Activated naive CD4-positive, alpha-beta T cell treated with anti-CD3 and anti-CD28 coated beads for 36 hours (primary cell): ENCODE measurements around the gene IL17A. TPM values are rescaled to one million over a fixed set of nuclear protein-coding genes. Genes with fewer than 3 reads are reported as not detected.
"Not testable (repeated sequence)": the region's sequence is repeated elsewhere in the genome, so short reads cannot be mapped to it uniquely, and the experiment has no call there.

ENCODE experiments used
- CTCF ChIA-PET: fragments of 350-600 bp; sonication (Branson Sonifier 250); formaldehyde crosslinking; loops from one replicate; lab custom pipeline; 2021; ENCODE audit warnings: antibody characterized with exemption; lab: Charles Lee
- DNase-seq: peaks from one replicate; pipeline ENCODE4 v3.0.0-alpha.2; 2020
- H3K27ac Mint-ChIP-seq: one replicate; pipeline ENCODE4 v1.8.0; 2021; ENCODE audit warnings: mild to moderate bottlenecking, mixed read lengths
- H3K27me3 Mint-ChIP-seq: one replicate; pipeline ENCODE4 v1.8.0; 2021; ENCODE audit warnings: low read depth, mixed read lengths
- H3K36me3 Mint-ChIP-seq: one replicate; pipeline ENCODE4 v1.8.0; 2021; ENCODE audit warnings: low read depth, mixed read lengths
- H3K4me1 Mint-ChIP-seq: one replicate; pipeline ENCODE4 v1.8.0; 2021; ENCODE audit warnings: low read depth, mixed read lengths
- H3K4me3 Mint-ChIP-seq: one replicate; pipeline ENCODE4 v1.8.0; 2021; ENCODE audit warnings: mild to moderate bottlenecking, moderate library complexity, mixed read lengths
- H3K9me3 Mint-ChIP-seq: one replicate; pipeline ENCODE4 v1.8.0; 2021; ENCODE audit warnings: mixed read lengths
- intact Hi-C: fragments of 100-400 bp; cut with micrococcal nuclease; formaldehyde crosslinking; loops from one replicate; pipeline ENCODE4 v1.15.1; 2023
- total RNA-seq, 2 experiments: library from RNA; stranded (reverse); gene quantifications; one replicate each; pipeline ENCODE4 v1.2.3, GENCODE V29; 2021

IL17A gene
- total RNA-seq, 2 experiments from 2014 or later: 0.12 TPM; not detected in 1

DNA sequence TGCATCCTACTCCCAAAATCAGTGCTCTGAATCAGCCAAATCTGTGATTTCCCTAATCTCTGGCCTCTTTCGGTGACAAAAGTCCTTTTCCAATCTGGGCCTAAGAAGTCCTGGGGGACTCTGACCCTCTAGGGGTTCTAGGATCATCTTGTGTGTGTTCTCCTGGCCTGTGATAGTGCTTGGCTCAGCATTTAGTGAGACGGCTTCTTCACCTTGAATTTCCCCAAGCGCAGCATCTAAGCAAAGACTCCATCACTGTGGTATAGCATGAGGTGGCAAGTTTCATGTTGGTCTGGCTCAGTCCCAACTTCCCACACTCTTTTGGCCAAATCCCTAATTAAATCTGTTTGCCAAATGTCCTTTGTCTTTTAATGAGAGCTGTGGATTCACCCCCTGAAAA lies 12.1 kb upstream of the IL17A start:
- Mint-ChIP-seq H3K27me3 (peaks cover 8% of the 10 kb centered on the region), H3K9me3 (no peaks in the 10 kb centered on the region)

DNA sequence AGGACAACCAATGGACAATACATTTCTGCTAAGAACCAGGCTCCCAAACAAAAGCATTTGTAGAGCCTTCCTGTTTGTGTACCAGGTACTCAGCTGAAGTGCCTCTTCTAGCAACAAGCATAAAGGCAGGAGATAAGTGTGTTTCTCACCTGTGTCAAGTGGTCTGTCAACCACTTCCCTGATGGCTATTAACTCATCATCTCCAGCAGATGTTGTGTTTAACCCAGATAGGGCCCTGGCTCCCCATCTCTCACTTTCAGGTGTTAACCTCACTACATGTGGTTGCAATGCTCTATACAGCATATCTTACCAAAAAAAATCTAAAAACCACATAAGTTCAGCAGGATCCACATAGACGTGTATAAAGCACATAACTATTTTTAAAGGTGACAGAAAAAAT lies 9.6 kb upstream of the IL17A start:
- CTCF ChIA-PET: interaction anchor here (0.6 to 1.5 kb wide), 3 partner anchors 13 to 58 kb away, joined by 3 to 4 read pairs (median 3); no protein-coding TSS in a partner anchor
- intact Hi-C loops: no loop called here
- Mint-ChIP-seq H3K27ac (no peak overlapping the region), H3K4me1 (peaks cover 10% of the 10 kb centered on the region), H3K36me3 (no peaks in the 10 kb centered on the region), H3K27me3 (peaks cover 9% of the 10 kb centered on the region), H3K9me3 (no peaks in the 10 kb centered on the region), H3K4me3 (no peak overlapping the region)
- DNase-seq: no peak

More for the DNA sequence above, 12.1 kb upstream of the IL17A start:
- CTCF ChIA-PET: interaction anchor here (1.2 to 1.4 kb wide), 3 partner anchors 11 to 90 kb away, joined by 4 to 8 read pairs (median 4); no protein-coding TSS in a partner anchor
- H3K4me3 Mint-ChIP-seq: no peak overlapping the region
- no peaks in the 10 kb centered on the region for H3K36me3 Mint-ChIP-seq
- peaks cover 3% of the 10 kb centered on the region for H3K4me1 Mint-ChIP-seq
- intact Hi-C loops: no loop called here
- no peak overlapping the region for H3K27ac Mint-ChIP-seq
- DNase-seq: no peak

DNA sequence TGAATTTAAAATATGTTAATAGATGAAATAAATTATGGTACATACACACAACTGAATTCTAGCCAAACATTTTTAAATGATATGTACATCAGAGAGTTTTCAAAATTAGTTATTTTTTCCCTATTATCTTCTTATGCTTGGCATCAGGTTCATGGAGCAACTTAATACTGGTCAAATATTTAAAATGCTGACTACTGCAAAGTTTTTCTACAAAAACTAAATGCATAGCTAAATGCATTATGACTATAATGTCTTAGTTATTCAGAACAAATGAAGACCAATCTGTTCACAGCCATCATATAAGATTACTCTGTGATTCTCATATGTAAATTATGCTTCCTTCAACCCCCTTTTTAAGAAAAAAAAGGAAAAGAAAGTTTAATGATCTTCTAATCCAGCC lies 8.2 kb upstream of the IL17A start:
- DNase-seq: no peak
- intact Hi-C loops: no loop called here
- Mint-ChIP-seq H3K9me3 (no peaks in the 10 kb centered on the region), H3K4me1 (peaks cover 8% of the 10 kb centered on the region), H3K36me3 (no peaks in the 10 kb centered on the region), H3K27ac (no peak overlapping the region), H3K4me3 (no peak overlapping the region), H3K27me3 (peaks cover 14% of the 10 kb centered on the region)
- CTCF ChIA-PET: interaction anchor here (0.6 to 1.5 kb wide), 3 partner anchors 15 to 115 kb away, joined by 3 to 5 read pairs (median 4); no protein-coding TSS in a partner anchor

DNA sequence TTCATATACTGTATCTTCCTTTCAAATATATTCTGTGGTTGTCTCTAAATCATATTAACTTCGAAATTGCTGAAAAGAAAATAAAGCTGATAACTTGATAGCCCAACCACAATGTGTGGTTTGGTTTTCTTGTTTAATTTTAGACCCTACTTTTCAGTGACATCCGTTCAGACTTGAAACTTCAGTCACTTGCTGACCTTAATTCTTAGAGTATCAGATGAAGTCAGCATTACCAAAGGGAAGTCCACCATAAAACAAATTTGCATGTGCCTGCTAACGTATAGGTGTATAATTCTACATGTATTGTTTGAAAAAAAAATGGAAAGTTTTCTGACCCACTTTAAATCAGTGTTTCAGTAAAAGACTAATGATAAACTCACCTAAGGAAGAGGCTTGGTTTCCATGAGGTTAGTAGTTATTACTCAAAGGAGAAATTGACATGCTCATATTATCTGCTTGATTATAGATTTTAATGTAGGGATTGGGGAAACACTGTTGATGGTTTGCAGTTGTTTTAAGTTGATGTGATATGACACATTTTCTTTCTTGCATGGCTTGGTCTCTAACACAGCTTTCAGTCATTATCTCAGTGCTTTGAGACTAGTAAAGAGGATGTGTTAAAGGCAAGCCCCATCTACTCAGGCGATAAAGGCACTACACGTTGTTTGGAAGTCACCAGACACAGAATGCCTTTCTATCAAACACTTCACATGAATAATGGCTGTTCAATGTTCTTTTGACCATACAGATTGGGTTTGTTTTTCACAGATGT lies 5.2 kb upstream of the IL17A start:
- H3K4me3 Mint-ChIP-seq: no peak overlapping the region
- CTCF ChIA-PET: no interaction called here

DNA sequence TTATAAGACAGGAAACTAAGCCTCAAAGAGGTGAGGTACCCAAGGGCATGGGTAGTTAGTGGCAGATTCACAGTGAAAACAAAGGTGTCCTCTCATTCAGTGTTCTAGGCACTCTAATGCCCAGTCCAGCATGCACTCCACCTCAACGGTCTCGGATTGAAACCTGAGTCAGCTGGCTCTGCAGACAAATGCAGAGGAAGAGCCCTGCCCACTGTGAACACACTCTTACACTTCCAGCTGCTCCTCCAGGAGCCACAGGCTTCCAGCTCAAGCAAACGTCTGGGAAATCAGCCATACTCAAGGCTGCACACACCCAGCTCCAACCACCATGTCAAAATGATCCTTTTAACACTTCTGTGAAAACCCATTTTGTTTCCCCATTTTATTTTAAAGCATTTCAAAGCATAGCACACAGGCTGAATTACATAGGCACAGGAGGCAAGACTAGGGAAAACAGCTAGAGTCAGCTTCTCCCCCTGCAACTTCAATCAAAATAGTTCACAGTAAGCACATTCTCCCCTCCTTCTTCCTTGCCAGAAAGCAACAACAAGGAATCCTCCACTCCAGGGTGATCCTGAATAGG lies 3.0 kb upstream of the IL17A start:
- peaks cover 8% of the 10 kb centered on the region for H3K4me1 Mint-ChIP-seq
- H3K27me3 Mint-ChIP-seq: peaks cover 34% of the 10 kb centered on the region
- H3K36me3 Mint-ChIP-seq: no peaks in the 10 kb centered on the region

More for the DNA sequence above, 5.2 kb upstream of the IL17A start:
- H3K9me3 Mint-ChIP-seq: no peaks in the 10 kb centered on the region
- intact Hi-C loops: loop anchor here (2.0 kb wide), 1 partner anchor 20 kb away; no protein-coding TSS in a partner anchor
- no peak overlapping the region for H3K27ac Mint-ChIP-seq
- no peaks in the 10 kb centered on the region for H3K36me3 Mint-ChIP-seq
- H3K27me3 Mint-ChIP-seq: peaks cover 21% of the 10 kb centered on the region
- no peak for DNase-seq
- H3K4me1 Mint-ChIP-seq: peaks cover 8% of the 10 kb centered on the region

DNA sequence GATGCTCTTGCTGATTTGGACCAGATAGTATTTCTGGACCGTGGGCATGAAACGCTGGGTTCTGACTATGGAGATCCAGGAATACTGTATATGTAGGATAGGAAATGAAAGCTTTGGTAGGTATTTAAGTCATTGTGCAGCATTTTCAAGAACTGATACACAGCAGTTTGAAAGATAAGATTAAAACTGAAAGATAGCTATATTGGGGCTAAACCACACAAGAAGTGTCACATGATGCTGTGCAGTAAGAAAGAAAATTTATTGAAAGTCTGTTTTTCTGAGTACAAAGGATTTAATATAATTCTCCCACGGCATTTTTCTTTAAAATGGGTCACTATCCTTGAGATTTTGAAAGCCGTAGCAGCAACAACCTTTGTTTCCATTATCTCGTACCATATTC lies 305 bp downstream of the IL17A start:
- CTCF ChIA-PET: interaction anchor here (0.7 to 1.4 kb wide), 2 partner anchors 19 to 21 kb away, joined by 3 read pairs; no protein-coding TSS in a partner anchor
- peaks cover 36% of the 10 kb centered on the region for H3K27me3 Mint-ChIP-seq
- no peaks in the 10 kb centered on the region for H3K36me3 Mint-ChIP-seq
- DNase-seq: no peak
- H3K9me3 Mint-ChIP-seq: no peaks in the 10 kb centered on the region
- peaks cover under 1% of the 10 kb centered on the region for H3K4me1 Mint-ChIP-seq
- H3K4me3 Mint-ChIP-seq: no peak overlapping the region
- no peak overlapping the region for H3K27ac Mint-ChIP-seq
- intact Hi-C loops: no loop called here

More for the DNA sequence above, 3.0 kb upstream of the IL17A start:
- Mint-ChIP-seq H3K27ac (no peak overlapping the region), H3K4me3 (no peak overlapping the region), H3K9me3 (no peaks in the 10 kb centered on the region)
- CTCF ChIA-PET: interaction anchor here (1.4 kb wide), 1 partner anchor 50 kb away, joined by 3 read pairs; no protein-coding TSS in a partner anchor
- no peak for DNase-seq
- intact Hi-C loops: no loop called here

DNA sequence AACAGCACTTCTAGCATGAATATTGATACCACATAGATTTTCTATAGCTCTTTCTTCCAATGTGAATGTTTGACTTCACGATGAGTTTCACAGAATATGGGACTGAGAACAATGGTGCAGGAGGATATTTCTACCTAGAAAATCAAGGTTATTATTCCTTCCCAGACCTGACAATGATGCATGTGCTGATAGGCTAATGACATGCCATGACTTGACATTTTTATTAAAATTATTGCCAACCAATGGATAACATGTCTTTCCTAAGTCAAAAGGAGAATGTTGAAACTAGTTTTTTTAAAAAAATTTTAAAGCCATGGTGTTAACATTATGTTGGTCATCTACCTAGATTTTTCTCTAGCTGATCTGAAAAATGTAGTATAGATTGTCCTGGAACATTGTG lies 923 bp downstream of the IL17A start:
- Mint-ChIP-seq H3K36me3 (no peaks in the 10 kb centered on the region), H3K4me1 (no peaks in the 10 kb centered on the region), H3K9me3 (no peaks in the 10 kb centered on the region), H3K27ac (no peak overlapping the region), H3K27me3 (peaks cover 36% of the 10 kb centered on the region), H3K4me3 (no peak overlapping the region)
- CTCF ChIA-PET: interaction anchor here (0.6 to 0.7 kb wide), 2 partner anchors 21 to 72 kb away, joined by 3 read pairs; no protein-coding TSS in a partner anchor
- intact Hi-C loops: no loop called here
- no peak for DNase-seq

DNA sequence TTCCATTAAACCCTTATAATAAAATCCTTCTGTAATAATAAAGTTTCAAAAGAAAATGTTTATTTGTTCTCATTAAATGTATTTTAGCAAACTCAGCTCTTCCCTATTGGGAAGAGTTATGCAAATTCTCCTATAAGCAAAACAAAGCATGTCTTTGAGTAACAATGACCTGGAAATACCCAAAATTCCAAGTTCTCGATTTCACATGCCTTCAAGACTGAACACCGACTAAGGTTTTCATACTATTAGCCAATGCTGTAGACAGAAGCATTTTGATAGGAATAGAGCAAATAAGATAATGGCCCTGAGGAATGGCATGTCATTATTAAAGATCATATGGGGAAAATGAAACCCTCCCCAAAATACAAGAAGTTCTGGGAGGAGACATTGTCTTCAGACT lies 3.8 kb downstream of the IL17A start:
- H3K27me3 Mint-ChIP-seq: peaks cover 32% of the 10 kb centered on the region
- CTCF ChIA-PET: interaction anchor here (1.0 to 1.9 kb wide), 2 partner anchors 17 to 25 kb away, joined by 3 to 5 read pairs; no protein-coding TSS in a partner anchor

DNA sequence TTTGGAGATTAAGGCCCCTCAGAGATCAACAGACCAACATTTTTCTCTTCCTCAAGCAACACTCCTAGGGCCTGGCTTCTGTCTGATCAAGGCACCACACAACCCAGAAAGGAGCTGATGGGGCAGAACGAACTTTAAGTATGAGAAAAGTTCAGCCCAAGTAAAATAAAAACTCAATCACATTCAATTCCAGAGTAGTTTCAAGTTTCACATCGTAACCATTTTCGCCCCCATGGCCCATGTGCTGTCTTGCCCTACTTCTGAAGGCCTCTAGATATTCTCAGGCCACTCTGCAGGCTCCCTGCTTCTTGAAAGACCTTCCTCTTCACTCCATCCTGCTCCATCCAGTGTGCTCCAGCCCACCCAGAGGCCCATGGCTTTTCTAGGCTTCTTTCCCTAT lies 4.2 kb downstream of the IL17A start:
- H3K4me3 Mint-ChIP-seq: no peak overlapping the region

More for the DNA sequence above, 3.8 kb downstream of the IL17A start:
- H3K36me3 Mint-ChIP-seq: no peaks in the 10 kb centered on the region
- no peak for DNase-seq
- no peaks in the 10 kb centered on the region for H3K4me1 Mint-ChIP-seq
- H3K4me3 Mint-ChIP-seq: no peak overlapping the region
- no peak overlapping the region for H3K27ac Mint-ChIP-seq
- intact Hi-C loops: no loop called here
- no peaks in the 10 kb centered on the region for H3K9me3 Mint-ChIP-seq

DNA sequence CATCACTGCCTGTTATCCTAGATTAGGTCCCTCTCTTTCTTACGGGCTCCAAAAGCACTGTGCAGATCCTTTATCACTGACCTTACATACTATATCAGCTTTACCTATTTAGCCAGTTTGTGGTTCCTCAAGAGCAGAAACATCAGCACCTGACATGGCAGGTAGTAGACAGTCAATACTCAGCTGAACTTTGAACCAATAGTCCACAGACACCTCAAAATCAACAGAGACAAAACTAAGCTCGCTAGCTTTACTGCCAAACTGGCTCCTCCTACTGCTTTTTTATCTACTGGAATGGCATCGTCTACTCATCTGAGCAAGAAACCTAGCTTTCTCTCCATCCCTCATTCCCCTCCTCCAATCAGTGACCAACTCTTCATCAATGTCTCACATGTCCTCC lies 5.6 kb downstream of the IL17A start:
- no peaks in the 10 kb centered on the region for H3K9me3 Mint-ChIP-seq
- DNase-seq: no peak
- no peaks in the 10 kb centered on the region for H3K36me3 Mint-ChIP-seq
- peaks cover 26% of the 10 kb centered on the region for H3K27me3 Mint-ChIP-seq
- H3K4me1 Mint-ChIP-seq: no peaks in the 10 kb centered on the region
- CTCF ChIA-PET: no interaction called here
- H3K4me3 Mint-ChIP-seq: no peak overlapping the region
- H3K27ac Mint-ChIP-seq: no peak overlapping the region
- intact Hi-C loops: no loop called here

More for the DNA sequence above, 4.2 kb downstream of the IL17A start:
- Mint-ChIP-seq H3K36me3 (no peaks in the 10 kb centered on the region), H3K9me3 (no peaks in the 10 kb centered on the region), H3K27me3 (peaks cover 30% of the 10 kb centered on the region), H3K4me1 (no peaks in the 10 kb centered on the region), H3K27ac (no peak overlapping the region)
- no peak for DNase-seq
- intact Hi-C loops: no loop called here
- CTCF ChIA-PET: interaction anchor here (1.0 kb wide), 1 partner anchor 17 kb away, joined by 3 read pairs; no protein-coding TSS in a partner anchor

DNA sequence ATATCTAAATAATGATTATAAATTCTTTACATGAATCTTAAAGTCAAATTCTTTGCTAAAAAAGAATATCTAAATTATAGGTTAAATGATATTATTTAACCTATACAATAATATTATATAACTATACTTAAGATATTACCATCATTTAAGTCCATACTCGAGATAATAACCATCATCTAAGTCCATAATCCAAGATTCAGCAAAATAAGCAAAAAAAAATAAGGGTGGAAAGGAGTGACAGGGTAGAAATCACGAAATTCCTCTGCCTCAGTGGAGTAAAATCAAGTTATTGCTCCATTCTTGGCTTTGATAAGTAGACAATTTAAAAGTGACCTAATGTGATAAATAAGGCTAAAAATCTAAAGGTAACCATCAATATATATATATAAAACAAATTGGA lies 9.7 kb downstream of the IL17A start:
- H3K9me3 Mint-ChIP-seq: peaks cover 11% of the 10 kb centered on the region
- no peak overlapping the region for H3K27ac Mint-ChIP-seq
- no peak for DNase-seq
- H3K36me3 Mint-ChIP-seq: peaks cover 4% of the 10 kb centered on the region
- H3K4me1 Mint-ChIP-seq: peaks cover 4% of the 10 kb centered on the region
- CTCF ChIA-PET: no interaction called here
- no peak overlapping the region for H3K4me3 Mint-ChIP-seq
- intact Hi-C loops: no loop called here
- H3K27me3 Mint-ChIP-seq: peaks cover 24% of the 10 kb centered on the region

DNA sequence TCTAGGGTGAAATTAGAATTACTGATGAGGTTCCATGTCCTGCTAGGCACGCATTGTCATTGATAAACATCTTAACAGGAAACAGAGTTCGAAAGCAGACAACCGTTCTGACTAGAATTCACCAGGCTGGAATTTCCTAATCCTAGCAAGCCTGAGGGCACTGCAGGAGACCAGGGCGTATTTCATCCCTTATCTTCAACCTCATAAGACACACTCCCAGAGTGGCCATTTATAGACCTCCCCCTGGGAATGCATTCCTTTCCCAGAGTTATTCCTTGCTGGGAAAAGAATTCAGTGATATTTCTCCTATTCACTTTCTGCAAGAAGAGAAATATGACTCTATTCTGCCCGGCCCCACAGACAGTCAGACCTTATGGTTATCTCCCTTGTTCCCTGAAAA lies 13.9 kb downstream of the IL17A start:
- CTCF ChIA-PET, H3K27ac Mint-ChIP-seq: not testable (repeated sequence)
- intact Hi-C loops: loop anchor here (2.0 kb wide), 1 partner anchor 19 kb away; no protein-coding TSS in a partner anchor

More for the DNA sequence above, 13.9 kb downstream of the IL17A start:
- H3K36me3 Mint-ChIP-seq, DNase-seq, H3K4me3 Mint-ChIP-seq: not testable (repeated sequence)
- Mint-ChIP-seq H3K9me3 (peaks cover 18% of the 10 kb centered on the region), H3K27me3 (peaks cover 18% of the 10 kb centered on the region), H3K4me1 (peaks cover 13% of the 10 kb centered on the region)
